GM19467 (cell line): ENCODE data around the gene LPCAT3.

Source experiments
- ATAC-seq: cut with Tn5 transposase; IDR thresholded peaks from one replicate; pipeline ENCODE4 v1.9.1; 2021; ENCODE audit warnings: mild to moderate bottlenecking, moderate library complexity; ENCODE audit not compliant: unreplicated experiment

LPCAT3 gene

GRCh38 chr12:6965026-6965661 is 53.1 kb downstream of the LPCAT3 start:
- ATAC-seq, result peak; percentile 50

GRCh38 chr12:6964605-6965025 is 53.7 kb downstream of the LPCAT3 start:
- ATAC-seq, result no peak

- ATAC-seq, result no peak
These were observed 54.4 kb downstream of the LPCAT3 start for GRCh38 chr12:6963791-6964413.

GRCh38 chr12:6963016-6963731 is 55.1 kb downstream of the LPCAT3 start:
- ATAC-seq, result no peak

- no peak for ATAC-seq
These were observed 55.8 kb downstream of the LPCAT3 start for GRCh38 chr12:6962285-6963015.

GRCh38 chr12:6961695-6962284 is 56.5 kb downstream of the LPCAT3 start:
- ATAC-seq, result no peak

- ATAC-seq, result no peak
These were observed 57.0 kb downstream of the LPCAT3 start for GRCh38 chr12:6961278-6961694.

GRCh38 chr12:6960593-6961277 is 57.5 kb downstream of the LPCAT3 start:
- no peak for ATAC-seq

GRCh38 chr12:6959805-6960592 is 58.3 kb downstream of the LPCAT3 start:
- no peak for ATAC-seq

- peak; percentile 35 for ATAC-seq
These were observed 59.0 kb downstream of the LPCAT3 start for GRCh38 chr12:6959058-6959804.

- ATAC-seq, result no peak
These were observed 59.6 kb downstream of the LPCAT3 start for GRCh38 chr12:6958609-6959057.

- no peak for ATAC-seq
These were observed 60.3 kb downstream of the LPCAT3 start for GRCh38 chr12:6957741-6958608.

- no peak for ATAC-seq
These were observed 61.0 kb downstream of the LPCAT3 start for GRCh38 chr12:6957151-6957701.

GRCh38 chr12:6956021-6956727 is 62.1 kb downstream of the LPCAT3 start:
- ATAC-seq, result no peak

GRCh38 chr12:6955108-6956020 is 62.9 kb downstream of the LPCAT3 start:
- no peak for ATAC-seq
